ENCODE data around the gene MEGF9. TPM values are rescaled to one million over a fixed set of nuclear protein-coding genes. Genes with fewer than 3 reads are reported as not detected.

Gene MEGF9
- polyA plus RNA-seq, 1 of the 3 experiments (the other 2 are of a cell fraction), result 1.8 TPM

GRCh38 chr9:120711841-120712538, 2.3 kb downstream of the MEGF9 start:
- Histone ChIP-seq H3K27ac (ENCODE audit: low read depth in 2 of 2, low read length in 1 of 2) (no peak overlapping the region), H2AFZ (ENCODE audit: low read depth) (no peak overlapping the region; the same call in 1 of the 2 replicates), H3F3A (replicated peaks; ENCODE audit: insufficient read depth) (peaks cover 21% of the 10 kb centered on the region), H3K27me3 (ENCODE audit: insufficient read depth) (no peaks in the 10 kb centered on the region), H3K9ac (no peak overlapping the region), H3K4me1 (ENCODE audit: control insufficient read depth in 1 of 2, insufficient read depth in 2 of 2, low read depth in 1 of 2, low read length in 1 of 2) (peaks cover 11 to 17% of the 10 kb centered on the region in 2 experiments; a peak in 3 of 4 replicates), H4K20me1 (ENCODE audit: insufficient read depth) (no peaks in the 10 kb centered on the region), H3K79me2 (ENCODE audit: insufficient read depth) (peaks cover 37% of the 10 kb centered on the region), H3K4me2 (peak overlapping the region; percentile 96), H3K36me3 (replicated peaks in 1 of 2; ENCODE audit: control insufficient read depth in 1 of 2, insufficient read depth in 2 of 2, low read length in 1 of 2) (no peaks in the 10 kb centered on the region), H3K9me3 (no peaks in the 10 kb centered on the region), H3K4me3 (ENCODE audit: low read depth in 2 of 2, low read length in 1 of 2) (peak overlapping the region in 1 of 2 experiments; percentile 78; a peak in 1 of 4 replicates), H3K9me2 (no peaks in the 10 kb centered on the region)
- no peak for TF ChIP-seq EP300 (IDR thresholded peaks at IDR 0.05; ENCODE audit: borderline replicate concordance in 1 of 2, low read depth in 1 of 2, low read length in 1 of 2)
- TF ChIP-seq TEAD4 (IDR thresholded peaks at IDR 0.05; ENCODE audit: borderline replicate concordance, insufficient read depth), result no peak
- no peak for TF ChIP-seq USF2 (IDR thresholded peaks at IDR 0.05; ENCODE audit: borderline replicate concordance, low read depth, low read length)
- TF ChIP-seq POLR2AphosphoS5 (IDR thresholded peaks at IDR 0.05; ENCODE audit: low read depth, low read length), result no peak
- TF ChIP-seq JUND (IDR thresholded peaks at IDR 0.05), result no peak
- no peak for TF ChIP-seq NRF1 (IDR thresholded peaks at IDR 0.05; ENCODE audit: low read depth, low read length)
- TF ChIP-seq MXI1 (IDR thresholded peaks at IDR 0.05; ENCODE audit: low read depth, low read length), result no peak
- TF ChIP-seq MEF2A (IDR thresholded peaks at IDR 0.05; ENCODE audit: borderline replicate concordance, low read depth), result no peak
- no peak for TF ChIP-seq RAD21 (IDR thresholded peaks at IDR 0.05; ENCODE audit: low read length)
- TF ChIP-seq TCF12 (IDR thresholded peaks at IDR 0.05), result no peak
- TF ChIP-seq USF1 (IDR thresholded peaks at IDR 0.05; ENCODE audit: borderline replicate concordance, low read depth), result no peak
- TF ChIP-seq IRF3 (IDR thresholded peaks at IDR 0.05; ENCODE audit: low read depth, low read length), result no peak
- no peak for TF ChIP-seq SMC3 (IDR thresholded peaks at IDR 0.05; ENCODE audit: low read depth, low read length)
- no peak for TF ChIP-seq YY1 (IDR thresholded peaks at IDR 0.05; ENCODE audit: low read depth)
- no peak for TF ChIP-seq RXRA (IDR thresholded peaks at IDR 0.05; ENCODE audit: borderline replicate concordance, low read depth)
- TF ChIP-seq TAF1 (IDR thresholded peaks at IDR 0.05; ENCODE audit: borderline replicate concordance, low read depth, low read length), result no peak
- ChIA-PET CTCF (interaction anchor here (1.0 to 1.8 kb wide), 5 partner anchors 44 to 100 kb away, joined by 3 to 8 read pairs (median 3); no protein-coding TSS in a partner anchor), POLR2A (no interaction called here)
- DNase-seq, result no peak
- 70% methylated on average over 5 of the region's 5 CpGs for WGBS (ENCODE audit: low lambda C conversion rate)

Data from SK-N-SH (cell line).